Lower lobe of right lung (tissue), 2 donors: ENCODE data around the gene CLMP. TPM values are rescaled to one million over a fixed set of nuclear protein-coding genes. Genes with fewer than 3 reads are reported as not detected.

Experiments used
- ATAC-seq, 2 donors: fragments of 200-7000 bp; cut with Tn5 transposase; one replicate each; pipeline ENCODE4 v1.9.1; 2020 to 2022; ENCODE audit warnings: mild to moderate bottlenecking in 2 of 2, moderate library complexity in 2 of 2
- DNase-seq: peaks from one replicate; pipeline ENCODE4 v3.0.0-alpha.2; 2020
- H3K27ac ChIP-seq: fragments of 200-600 bp; one replicate; pipeline ENCODE4 v1.8.0; 2022
- H3K27me3 ChIP-seq: fragments of 200-600 bp; one replicate; pipeline ENCODE4 v1.8.0; 2022; ENCODE audit warnings: low read depth
- H3K36me3 ChIP-seq: fragments of 200-600 bp; one replicate; pipeline ENCODE4 v1.8.0; 2022; ENCODE audit warnings: mild to moderate bottlenecking
- H3K4me1 ChIP-seq: fragments of 200-600 bp; one replicate; pipeline ENCODE4 v1.8.0; 2022
- H3K4me3 ChIP-seq: fragments of 200-600 bp; one replicate; pipeline ENCODE4 v1.8.0; 2022; ENCODE audit warnings: mild to moderate bottlenecking
- H3K9me3 ChIP-seq: fragments of 200-600 bp; one replicate; pipeline ENCODE4 v1.8.0; 2022
- intact Hi-C: fragments of 100-400 bp; cut with DNase I; formaldehyde crosslinking; loops from one replicate; pipeline ENCODE4 v1.11.0; 2022
- total RNA-seq: library from RNA; stranded (reverse); fragmentation: NEBNext Ultra II Directional; extraction: Animal tissue kit (Norgen Biotek cat#: 25700); gene quantifications from one replicate; pipeline ENCODE4 v1.2.1, GENCODE V29; 2021
- TF ChIP-seq, protein P1 (sequence below): fragments of 200-600 bp; IDR thresholded peaks from one replicate; pipeline ENCODE4 v1.8.0; 2022; ENCODE audit warnings: antibody characterized with exemption, mild to moderate bottlenecking
- donor health status: DM: no; HTN: yes; CAD: no; lungs with severe emphysema.

CLMP gene
- total RNA-seq, 1 donor from 2014 or later: 15.1 TPM

DNA sequence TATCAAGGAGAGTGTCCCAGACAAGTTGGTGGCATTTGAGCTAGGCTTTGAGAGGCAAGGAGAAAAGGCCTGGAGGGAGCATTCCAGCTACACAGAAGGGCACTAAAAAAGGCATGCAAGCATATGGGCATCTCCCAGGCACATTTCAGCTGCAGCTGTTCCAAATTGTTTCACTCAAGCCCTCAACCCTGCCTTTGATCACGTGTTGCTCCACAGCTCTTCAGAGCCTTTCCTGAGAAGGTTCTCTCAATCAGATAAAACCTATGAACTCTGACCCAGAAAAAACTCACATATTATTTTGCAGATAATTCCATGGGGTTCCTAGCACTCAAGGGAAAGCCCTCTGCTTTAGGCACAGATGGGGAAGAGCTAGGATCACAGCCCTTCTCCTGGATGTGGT is 108.7 kb downstream of the CLMP start:
- TF ChIP-seq, protein P1, sequence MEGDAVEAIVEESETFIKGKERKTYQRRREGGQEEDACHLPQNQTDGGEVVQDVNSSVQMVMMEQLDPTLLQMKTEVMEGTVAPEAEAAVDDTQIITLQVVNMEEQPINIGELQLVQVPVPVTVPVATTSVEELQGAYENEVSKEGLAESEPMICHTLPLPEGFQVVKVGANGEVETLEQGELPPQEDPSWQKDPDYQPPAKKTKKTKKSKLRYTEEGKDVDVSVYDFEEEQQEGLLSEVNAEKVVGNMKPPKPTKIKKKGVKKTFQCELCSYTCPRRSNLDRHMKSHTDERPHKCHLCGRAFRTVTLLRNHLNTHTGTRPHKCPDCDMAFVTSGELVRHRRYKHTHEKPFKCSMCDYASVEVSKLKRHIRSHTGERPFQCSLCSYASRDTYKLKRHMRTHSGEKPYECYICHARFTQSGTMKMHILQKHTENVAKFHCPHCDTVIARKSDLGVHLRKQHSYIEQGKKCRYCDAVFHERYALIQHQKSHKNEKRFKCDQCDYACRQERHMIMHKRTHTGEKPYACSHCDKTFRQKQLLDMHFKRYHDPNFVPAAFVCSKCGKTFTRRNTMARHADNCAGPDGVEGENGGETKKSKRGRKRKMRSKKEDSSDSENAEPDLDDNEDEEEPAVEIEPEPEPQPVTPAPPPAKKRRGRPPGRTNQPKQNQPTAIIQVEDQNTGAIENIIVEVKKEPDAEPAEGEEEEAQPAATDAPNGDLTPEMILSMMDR: no peak
- ATAC-seq (no peak), DNase-seq (no peak)
- Histone ChIP-seq H3K4me3 (no peak overlapping the region), H3K27me3 (no peaks in the 10 kb centered on the region), H3K36me3 (no peaks in the 10 kb centered on the region), H3K9me3 (no peaks in the 10 kb centered on the region), H3K27ac (no peak overlapping the region), H3K4me1 (peaks cover 11% of the 10 kb centered on the region)
- intact Hi-C loops: no loop called here

DNA sequence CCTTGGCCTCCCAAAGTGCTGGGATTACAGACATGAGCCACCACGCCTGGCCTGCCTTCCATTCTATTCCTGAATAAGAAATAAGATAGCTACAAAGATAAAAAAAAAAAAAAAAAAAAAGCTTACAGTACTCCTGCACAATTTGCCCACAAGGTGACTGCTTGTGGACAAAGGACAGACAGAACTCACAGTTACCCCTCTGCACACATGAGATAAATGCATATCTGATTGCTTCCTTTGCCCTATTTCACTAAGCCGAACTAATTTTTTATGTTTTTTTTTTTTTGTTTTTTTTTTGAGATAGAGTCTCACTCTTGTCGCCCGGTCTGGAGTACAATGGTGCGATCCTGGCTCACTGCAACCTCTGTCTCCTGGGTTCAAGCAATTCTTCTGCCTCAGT is 109.6 kb downstream of the CLMP start:
- H3K36me3 ChIP-seq: no peaks in the 10 kb centered on the region
- H3K9me3 ChIP-seq: no peaks in the 10 kb centered on the region
- intact Hi-C loops: no loop called here
- no peak for ATAC-seq
- peaks cover 11% of the 10 kb centered on the region for H3K4me1 ChIP-seq
- TF ChIP-seq, protein P1: no peak
- no peak overlapping the region for H3K27ac ChIP-seq
- H3K27me3 ChIP-seq: no peaks in the 10 kb centered on the region
- no peak overlapping the region for H3K4me3 ChIP-seq
- DNase-seq: no peak

DNA sequence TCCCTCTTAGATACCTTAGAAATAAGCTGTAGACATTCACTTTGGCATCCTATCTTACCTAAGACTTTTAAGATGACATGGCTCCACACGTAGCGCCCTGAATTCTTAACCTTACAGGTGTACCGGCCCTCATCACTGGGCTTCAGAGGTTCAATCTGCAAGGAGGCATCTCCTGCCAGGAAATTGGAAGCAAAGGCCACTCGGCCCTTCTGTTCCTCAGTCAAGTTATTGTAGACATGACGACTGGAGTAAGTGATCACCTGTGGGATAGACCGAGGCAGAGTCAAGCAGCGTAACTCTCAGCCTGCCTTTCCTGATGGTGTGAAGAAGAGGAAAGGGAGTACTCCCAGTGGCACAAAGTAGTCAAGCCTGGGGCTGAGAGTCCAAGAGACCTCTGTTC is 110.6 kb downstream of the CLMP start:
- intact Hi-C loops: no loop called here

DNA sequence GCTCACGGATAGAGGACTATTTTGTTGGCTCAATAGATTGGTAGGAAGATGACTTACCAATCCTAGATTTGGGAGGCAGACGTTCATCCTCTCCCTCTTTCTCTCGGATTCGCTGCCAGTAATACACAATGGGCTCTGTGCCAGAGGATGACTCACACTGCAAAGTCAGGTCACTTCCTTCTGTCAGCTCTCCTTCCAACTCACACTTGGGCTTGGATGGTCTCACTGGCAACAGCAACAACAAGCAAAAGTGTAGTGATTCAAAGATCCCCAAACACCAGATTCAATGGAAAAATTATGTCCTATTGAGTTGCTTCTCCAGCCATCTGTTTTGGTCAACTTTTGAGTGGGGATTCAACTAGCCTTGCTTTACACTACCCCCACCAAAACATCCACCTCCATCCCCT is 111.4 kb downstream of the CLMP start:
- intact Hi-C loops: no loop called here
- no peaks in the 10 kb centered on the region for H3K9me3 ChIP-seq
- ATAC-seq (peak; percentile 75 to 77), DNase-seq (no peak)
- peak overlapping the region; percentile 28 for H3K27ac ChIP-seq
- H3K4me1 ChIP-seq: peaks cover 11% of the 10 kb centered on the region
- TF ChIP-seq, protein P1: no peak
- H3K36me3 ChIP-seq: no peaks in the 10 kb centered on the region
- H3K27me3 ChIP-seq: no peaks in the 10 kb centered on the region
- no peak overlapping the region for H3K4me3 ChIP-seq

More for the DNA sequence above, 110.6 kb downstream of the CLMP start:
- ATAC-seq (no peak), DNase-seq (no peak)
- no peak overlapping the region for H3K27ac ChIP-seq
- H3K4me3 ChIP-seq: no peak overlapping the region
- H3K9me3 ChIP-seq: no peaks in the 10 kb centered on the region
- TF ChIP-seq, protein P1: no peak
- peaks cover 11% of the 10 kb centered on the region for H3K4me1 ChIP-seq
- H3K36me3 ChIP-seq: no peaks in the 10 kb centered on the region
- no peaks in the 10 kb centered on the region for H3K27me3 ChIP-seq

DNA sequence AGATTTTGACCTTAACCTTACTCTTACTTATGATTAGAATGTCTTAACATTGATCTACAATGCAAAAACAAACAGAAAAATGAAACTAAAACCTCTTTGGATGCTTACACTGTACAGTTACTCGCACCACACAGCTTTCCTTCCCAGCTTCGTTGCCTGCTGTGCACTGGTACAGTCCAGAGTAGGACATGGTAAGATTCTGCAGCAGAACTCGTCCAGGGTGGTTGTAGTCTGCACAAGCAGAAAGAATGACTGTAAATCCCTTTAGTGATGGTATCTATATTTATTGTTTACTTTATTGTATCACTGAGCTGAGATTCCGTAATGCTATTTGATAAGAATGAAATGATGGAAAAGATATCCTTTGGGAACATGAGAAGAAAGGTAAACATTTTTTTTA is 112.1 kb downstream of the CLMP start:
- TF ChIP-seq, protein P1: no peak
- Histone ChIP-seq H3K27me3 (no peaks in the 10 kb centered on the region), H3K4me3 (no peak overlapping the region), H3K4me1 (peaks cover 11% of the 10 kb centered on the region), H3K36me3 (no peaks in the 10 kb centered on the region), H3K27ac (peak overlapping the region; percentile 28), H3K9me3 (no peaks in the 10 kb centered on the region)
- intact Hi-C loops: no loop called here
- ATAC-seq (peak in 1 of 2 donors; percentile 45), DNase-seq (no peak)

- no peak for ATAC-seq
- peaks cover 11% of the 10 kb centered on the region for H3K4me1 ChIP-seq
- no peaks in the 10 kb centered on the region for H3K27me3 ChIP-seq
- intact Hi-C loops: no loop called here
- no peaks in the 10 kb centered on the region for H3K36me3 ChIP-seq
- no peaks in the 10 kb centered on the region for H3K9me3 ChIP-seq
- no peak for DNase-seq
- H3K4me3 ChIP-seq: no peak overlapping the region
- H3K27ac ChIP-seq: no peak overlapping the region
- TF ChIP-seq, protein P1: no peak
Observed at GRCh38 chr11:123080015-123080414, 115.0 kb downstream of the CLMP start.
